AG04450 (cell line): ENCODE measurements around the gene RASGRF2. TPM values are rescaled to one million over a fixed set of nuclear protein-coding genes. Genes with fewer than 3 reads are reported as not detected.

Experiments used
- CTCF ChIA-PET: fragments of 300-600, 350-600 bp; formaldehyde crosslinking; extraction: SDS; loops from one replicate; lab custom pipeline; 2022; ENCODE audit warnings: antibody characterized with exemption, inconsistent platforms; lab: Charles Lee
- POLR2A ChIA-PET: fragments of 350-600 bp; formaldehyde crosslinking; extraction: SDS; loops from one replicate; lab custom pipeline; 2021; ENCODE audit warnings: antibody characterized with exemption, inconsistent platforms; lab: Yijun Ruan, JAX
- DNase-seq: peaks from one replicate; pipeline ENCODE4 v3.0.0-alpha.2; 2011; ENCODE audit warnings: low read depth, low spot score
- H3K27ac ChIP-seq: one replicate; pipeline ENCODE4 v1.5.1; 2012; ENCODE audit warnings: low read depth, low read length, control low read depth
- H3K27me3 ChIP-seq: one replicate; pipeline ENCODE4 v1.6.0; 2012; ENCODE audit warnings: low read length; ENCODE audit not compliant: control insufficient read depth, insufficient read depth
- H3K4me3 ChIP-seq: 2 replicates; pipeline ENCODE4 v1.5.1; 2011; ENCODE audit warnings: mild to moderate bottlenecking, low read depth, low read length, control low read depth
- H3K9me3 ChIP-seq: 2 replicates; pipeline ENCODE4 v1.5.1; 2012; ENCODE audit warnings: low read length; ENCODE audit not compliant: control insufficient read depth, insufficient read depth
- polyA plus RNA-seq: library from polyadenylated mRNA; depleted of rRNA; stranded (reverse); fragments of >200 nt; gene quantifications from 2 replicates; pipeline ENCODE4 v1.2.3, GENCODE V29; 2011
- TF ChIP-seq, protein P1 (sequence below): IDR thresholded peaks from 2 replicates; pipeline ENCODE4 v1.5.1; 2011; ENCODE audit warnings: low read depth, low read length, control low read depth, inconsistent platforms

Gene RASGRF2
- polyA plus RNA-seq, 1 experiment: 19.5 TPM

DNA sequence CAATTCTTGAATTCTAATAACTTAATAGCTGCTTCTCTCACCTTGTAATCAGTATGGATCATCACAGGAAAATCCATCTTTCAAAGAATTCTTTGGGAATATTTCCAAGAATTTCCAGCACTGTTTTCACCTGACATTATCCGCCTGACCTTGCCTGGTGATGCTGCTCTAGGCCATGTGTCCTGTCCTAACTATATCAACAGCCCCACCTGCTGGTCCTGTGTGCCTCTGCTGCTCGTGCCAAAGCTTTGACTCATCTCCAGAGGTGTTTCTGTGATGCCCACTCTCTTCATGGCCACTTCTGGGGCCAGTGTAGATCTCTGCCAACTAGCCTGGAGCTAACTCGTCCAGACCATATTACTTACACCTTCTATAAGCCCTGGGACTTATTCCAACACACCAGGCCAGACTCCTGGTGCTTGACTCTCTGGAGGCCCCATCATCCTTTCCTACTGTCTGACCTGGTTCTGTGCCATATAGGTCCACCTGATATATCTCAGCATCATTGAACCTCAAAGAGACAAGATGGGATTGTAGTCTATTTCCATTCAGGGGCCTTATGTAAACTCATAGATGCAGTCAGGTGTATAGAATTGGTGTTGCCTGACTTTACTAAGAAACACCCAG, 205.4 kb downstream of the RASGRF2 start:
- peak; percentile 29 for DNase-seq
- Histone ChIP-seq H3K4me3 (no peak overlapping the region), H3K27me3 (no peaks in the 10 kb centered on the region), H3K9me3 (no peaks in the 10 kb centered on the region), H3K27ac (no peak overlapping the region)
- CTCF ChIA-PET: interaction anchor here (0.6 to 2.8 kb wide), 11 partner anchors 11 to 479 kb away, joined by 3 to 21 read pairs (median 3); no protein-coding TSS in a partner anchor
- TF ChIP-seq, protein P1, sequence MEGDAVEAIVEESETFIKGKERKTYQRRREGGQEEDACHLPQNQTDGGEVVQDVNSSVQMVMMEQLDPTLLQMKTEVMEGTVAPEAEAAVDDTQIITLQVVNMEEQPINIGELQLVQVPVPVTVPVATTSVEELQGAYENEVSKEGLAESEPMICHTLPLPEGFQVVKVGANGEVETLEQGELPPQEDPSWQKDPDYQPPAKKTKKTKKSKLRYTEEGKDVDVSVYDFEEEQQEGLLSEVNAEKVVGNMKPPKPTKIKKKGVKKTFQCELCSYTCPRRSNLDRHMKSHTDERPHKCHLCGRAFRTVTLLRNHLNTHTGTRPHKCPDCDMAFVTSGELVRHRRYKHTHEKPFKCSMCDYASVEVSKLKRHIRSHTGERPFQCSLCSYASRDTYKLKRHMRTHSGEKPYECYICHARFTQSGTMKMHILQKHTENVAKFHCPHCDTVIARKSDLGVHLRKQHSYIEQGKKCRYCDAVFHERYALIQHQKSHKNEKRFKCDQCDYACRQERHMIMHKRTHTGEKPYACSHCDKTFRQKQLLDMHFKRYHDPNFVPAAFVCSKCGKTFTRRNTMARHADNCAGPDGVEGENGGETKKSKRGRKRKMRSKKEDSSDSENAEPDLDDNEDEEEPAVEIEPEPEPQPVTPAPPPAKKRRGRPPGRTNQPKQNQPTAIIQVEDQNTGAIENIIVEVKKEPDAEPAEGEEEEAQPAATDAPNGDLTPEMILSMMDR: peak; percentile 80
- POLR2A ChIA-PET: no interaction called here

GRCh38 chr5:81166430-81166829, 206.3 kb downstream of the RASGRF2 start:
- H3K27ac ChIP-seq: no peak overlapping the region
- H3K4me3 ChIP-seq: no peak overlapping the region
- ChIA-PET CTCF (interaction anchor here (0.7 to 2.8 kb wide), 5 partner anchors 14 to 480 kb away, joined by 3 to 21 read pairs (median 4); no protein-coding TSS in a partner anchor), POLR2A (no interaction called here)
- no peaks in the 10 kb centered on the region for H3K27me3 ChIP-seq
- TF ChIP-seq, protein P1: no peak
- DNase-seq: no peak
- no peaks in the 10 kb centered on the region for H3K9me3 ChIP-seq

- Histone ChIP-seq H3K27me3 (no peaks in the 10 kb centered on the region), H3K4me3 (no peak overlapping the region), H3K9me3 (no peaks in the 10 kb centered on the region), H3K27ac (no peak overlapping the region)
- no peak for DNase-seq
- POLR2A ChIA-PET: no interaction called here
- CTCF ChIA-PET: interaction anchor here (2.2 to 2.8 kb wide), 2 partner anchors 24 to 480 kb away, joined by 7 to 21 read pairs; no protein-coding TSS in a partner anchor
- TF ChIP-seq, protein P1: no peak
These were observed 206.9 kb downstream of the RASGRF2 start for GRCh38 chr5:81167078-81167477.

- POLR2A ChIA-PET: no interaction called here
- H3K9me3 ChIP-seq: no peaks in the 10 kb centered on the region
- TF ChIP-seq, protein P1: no peak
- H3K27ac ChIP-seq: no peak overlapping the region
- CTCF ChIA-PET: interaction anchor here (2.8 kb wide), 1 partner anchor 481 kb away, joined by 21 read pairs; no protein-coding TSS in a partner anchor
- DNase-seq: no peak
- H3K27me3 ChIP-seq: no peaks in the 10 kb centered on the region
- H3K4me3 ChIP-seq: no peak overlapping the region
These were observed 207.4 kb downstream of the RASGRF2 start for GRCh38 chr5:81167544-81167943.

DNA sequence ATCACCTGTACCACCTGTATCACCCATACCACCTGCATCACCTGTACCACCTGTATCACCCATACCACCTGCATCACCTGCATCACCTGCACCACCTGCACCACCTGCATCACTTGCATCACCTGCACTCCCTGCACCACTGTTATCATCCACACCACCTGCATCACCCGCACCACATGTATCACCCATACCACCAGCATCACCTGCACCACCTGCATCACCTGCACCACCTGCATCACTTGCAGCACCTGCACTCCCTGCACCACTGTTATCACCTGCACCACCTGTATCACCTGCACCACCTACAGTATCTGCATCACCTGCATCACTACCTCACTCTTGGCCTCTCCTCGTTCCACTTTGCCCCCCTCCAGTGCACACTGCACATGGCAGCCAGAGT, 209.8 kb downstream of the RASGRF2 start:
- CTCF ChIA-PET: no interaction called here
- H3K4me3 ChIP-seq: no peak overlapping the region
- H3K27ac ChIP-seq: no peak overlapping the region
- no peaks in the 10 kb centered on the region for H3K27me3 ChIP-seq
- POLR2A ChIA-PET: no interaction called here
- no peak for DNase-seq
- TF ChIP-seq, protein P1: no peak
- H3K9me3 ChIP-seq: no peaks in the 10 kb centered on the region
